Measurements from ENCODE around the gene PXN. TPM values are rescaled to one million over a fixed set of nuclear protein-coding genes. Genes with fewer than 3 reads are reported as not detected.

PXN gene
- total and polyA plus RNA-seq, 2 of the 13 experiments (the other 11 are each of a cell fraction or from before 2014, with no cell fraction given) = 13.6 to 14.2 TPM

DNA sequence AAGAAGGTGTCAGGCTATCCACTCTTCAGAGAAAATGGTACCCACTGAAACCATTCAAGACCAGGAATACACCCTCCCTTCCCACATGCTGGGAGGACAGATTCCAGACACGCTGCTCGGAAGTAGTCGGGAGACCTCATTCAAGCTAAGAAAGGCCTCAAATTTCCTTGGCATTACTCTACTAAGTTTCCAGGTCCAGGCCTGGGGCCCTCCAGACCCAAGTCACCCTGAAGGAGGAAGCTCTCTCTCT lies 37.6 kb downstream of the PXN start (continued):
- TF ChIP-seq MEIS1 (CRISPR knock-in tag; IDR thresholded peaks at IDR 0.05; ENCODE audit: borderline replicate concordance) = 0 out of 2 replicates have a peak, but pooled peaks have one; percentile 42
- TF ChIP-seq, protein P1, sequence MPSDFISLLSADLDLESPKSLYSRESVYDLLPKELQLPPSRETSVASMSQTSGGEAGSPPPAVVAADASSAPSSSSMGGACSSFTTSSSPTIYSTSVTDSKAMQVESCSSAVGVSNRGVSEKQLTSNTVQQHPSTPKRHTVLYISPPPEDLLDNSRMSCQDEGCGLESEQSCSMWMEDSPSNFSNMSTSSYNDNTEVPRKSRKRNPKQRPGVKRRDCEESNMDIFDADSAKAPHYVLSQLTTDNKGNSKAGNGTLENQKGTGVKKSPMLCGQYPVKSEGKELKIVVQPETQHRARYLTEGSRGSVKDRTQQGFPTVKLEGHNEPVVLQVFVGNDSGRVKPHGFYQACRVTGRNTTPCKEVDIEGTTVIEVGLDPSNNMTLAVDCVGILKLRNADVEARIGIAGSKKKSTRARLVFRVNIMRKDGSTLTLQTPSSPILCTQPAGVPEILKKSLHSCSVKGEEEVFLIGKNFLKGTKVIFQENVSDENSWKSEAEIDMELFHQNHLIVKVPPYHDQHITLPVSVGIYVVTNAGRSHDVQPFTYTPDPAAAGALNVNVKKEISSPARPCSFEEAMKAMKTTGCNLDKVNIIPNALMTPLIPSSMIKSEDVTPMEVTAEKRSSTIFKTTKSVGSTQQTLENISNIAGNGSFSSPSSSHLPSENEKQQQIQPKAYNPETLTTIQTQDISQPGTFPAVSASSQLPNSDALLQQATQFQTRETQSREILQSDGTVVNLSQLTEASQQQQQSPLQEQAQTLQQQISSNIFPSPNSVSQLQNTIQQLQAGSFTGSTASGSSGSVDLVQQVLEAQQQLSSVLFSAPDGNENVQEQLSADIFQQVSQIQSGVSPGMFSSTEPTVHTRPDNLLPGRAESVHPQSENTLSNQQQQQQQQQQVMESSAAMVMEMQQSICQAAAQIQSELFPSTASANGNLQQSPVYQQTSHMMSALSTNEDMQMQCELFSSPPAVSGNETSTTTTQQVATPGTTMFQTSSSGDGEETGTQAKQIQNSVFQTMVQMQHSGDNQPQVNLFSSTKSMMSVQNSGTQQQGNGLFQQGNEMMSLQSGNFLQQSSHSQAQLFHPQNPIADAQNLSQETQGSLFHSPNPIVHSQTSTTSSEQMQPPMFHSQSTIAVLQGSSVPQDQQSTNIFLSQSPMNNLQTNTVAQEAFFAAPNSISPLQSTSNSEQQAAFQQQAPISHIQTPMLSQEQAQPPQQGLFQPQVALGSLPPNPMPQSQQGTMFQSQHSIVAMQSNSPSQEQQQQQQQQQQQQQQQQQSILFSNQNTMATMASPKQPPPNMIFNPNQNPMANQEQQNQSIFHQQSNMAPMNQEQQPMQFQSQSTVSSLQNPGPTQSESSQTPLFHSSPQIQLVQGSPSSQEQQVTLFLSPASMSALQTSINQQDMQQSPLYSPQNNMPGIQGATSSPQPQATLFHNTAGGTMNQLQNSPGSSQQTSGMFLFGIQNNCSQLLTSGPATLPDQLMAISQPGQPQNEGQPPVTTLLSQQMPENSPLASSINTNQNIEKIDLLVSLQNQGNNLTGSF (CRISPR knock-in tag; IDR thresholded peaks at IDR 0.05) = no peak
- peak; percentile 8 for TF ChIP-seq MED8 (CRISPR knock-in tag; IDR thresholded peaks at IDR 0.05; ENCODE audit: insufficient replicate concordance)
- TF ChIP-seq, protein P2, sequence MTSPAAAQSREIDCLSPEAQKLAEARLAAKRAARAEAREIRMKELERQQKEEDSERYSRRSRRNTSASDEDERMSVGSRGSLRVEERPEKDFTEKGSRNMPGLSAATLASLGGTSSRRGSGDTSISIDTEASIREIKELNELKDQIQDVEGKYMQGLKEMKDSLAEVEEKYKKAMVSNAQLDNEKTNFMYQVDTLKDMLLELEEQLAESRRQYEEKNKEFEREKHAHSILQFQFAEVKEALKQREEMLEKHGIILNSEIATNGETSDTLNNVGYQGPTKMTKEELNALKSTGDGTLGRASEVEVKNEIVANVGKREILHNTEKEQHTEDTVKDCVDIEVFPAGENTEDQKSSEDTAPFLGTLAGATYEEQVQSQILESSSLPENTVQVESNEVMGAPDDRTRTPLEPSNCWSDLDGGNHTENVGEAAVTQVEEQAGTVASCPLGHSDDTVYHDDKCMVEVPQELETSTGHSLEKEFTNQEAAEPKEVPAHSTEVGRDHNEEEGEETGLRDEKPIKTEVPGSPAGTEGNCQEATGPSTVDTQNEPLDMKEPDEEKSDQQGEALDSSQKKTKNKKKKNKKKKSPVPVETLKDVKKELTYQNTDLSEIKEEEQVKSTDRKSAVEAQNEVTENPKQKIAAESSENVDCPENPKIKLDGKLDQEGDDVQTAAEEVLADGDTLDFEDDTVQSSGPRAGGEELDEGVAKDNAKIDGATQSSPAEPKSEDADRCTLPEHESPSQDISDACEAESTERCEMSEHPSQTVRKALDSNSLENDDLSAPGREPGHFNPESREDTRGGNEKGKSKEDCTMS (CRISPR knock-in tag; conservative IDR thresholded peaks at IDR 0.05) = no peak
- no peak for TF ChIP-seq ZSCAN25 (CRISPR knock-in tag; IDR thresholded peaks at IDR 0.05)
- TF ChIP-seq FOXC1 (CRISPR knock-in tag; IDR thresholded peaks at IDR 0.05; ENCODE audit: borderline replicate concordance) = peak; percentile 50; the same call in 1 of the 2 replicates
- 0 out of 2 replicates have a peak, but pooled peaks have one; percentile 29 for TF ChIP-seq WIZ (CRISPR knock-in tag; IDR thresholded peaks at IDR 0.05)
- TF ChIP-seq GFI1 (CRISPR knock-in tag; IDR thresholded peaks at IDR 0.05; ENCODE audit: borderline replicate concordance) = peak; percentile 25; the same call in 1 of the 2 replicates
- TF ChIP-seq SMC3 (IDR thresholded peaks at IDR 0.05; ENCODE audit: low read length) = no peak

Measured in HepG2 (cell line).